ENCODE measurements around the gene PLCXD1. TPM values are rescaled to one million over a fixed set of nuclear protein-coding genes. Genes with fewer than 3 reads are reported as not detected.

Gene PLCXD1
- total RNA-seq, 2 donors from 2014 or later, result 12.9 to 20.8 TPM

DNA sequence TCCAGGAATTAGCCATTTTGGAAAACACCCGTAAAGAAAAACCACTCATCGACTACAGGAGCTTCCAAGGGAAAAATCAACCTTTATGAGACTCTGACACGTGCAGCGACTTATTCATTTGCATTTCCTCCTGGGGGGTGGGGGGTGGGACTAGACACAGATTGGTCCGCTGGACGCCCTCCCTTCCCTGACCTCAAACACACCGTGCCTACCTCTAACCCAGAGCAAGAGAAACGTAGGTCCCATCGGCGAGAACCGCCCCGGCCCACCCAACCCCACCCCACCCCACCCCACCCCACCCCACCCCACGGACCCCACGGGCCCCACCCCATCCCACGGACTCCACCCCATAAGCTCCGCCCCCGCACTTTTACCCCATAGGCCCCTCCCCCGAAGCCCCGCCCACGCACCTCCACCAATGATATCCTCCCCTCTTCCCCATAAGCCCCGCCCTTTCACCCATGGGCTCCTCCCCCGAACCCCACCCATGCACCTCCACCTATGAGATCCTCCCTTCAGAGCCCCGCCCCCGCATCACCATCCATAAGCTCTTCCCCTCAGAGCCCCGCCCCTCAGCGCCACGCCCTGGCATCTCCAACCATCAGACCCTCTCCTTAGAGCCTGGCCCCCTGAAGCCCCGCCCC, 36.4 kb downstream of the PLCXD1 start:
- TF ChIP-seq POLR2A (IDR thresholded peaks at IDR 0.05), result no peak
- TF ChIP-seq, protein P1, sequence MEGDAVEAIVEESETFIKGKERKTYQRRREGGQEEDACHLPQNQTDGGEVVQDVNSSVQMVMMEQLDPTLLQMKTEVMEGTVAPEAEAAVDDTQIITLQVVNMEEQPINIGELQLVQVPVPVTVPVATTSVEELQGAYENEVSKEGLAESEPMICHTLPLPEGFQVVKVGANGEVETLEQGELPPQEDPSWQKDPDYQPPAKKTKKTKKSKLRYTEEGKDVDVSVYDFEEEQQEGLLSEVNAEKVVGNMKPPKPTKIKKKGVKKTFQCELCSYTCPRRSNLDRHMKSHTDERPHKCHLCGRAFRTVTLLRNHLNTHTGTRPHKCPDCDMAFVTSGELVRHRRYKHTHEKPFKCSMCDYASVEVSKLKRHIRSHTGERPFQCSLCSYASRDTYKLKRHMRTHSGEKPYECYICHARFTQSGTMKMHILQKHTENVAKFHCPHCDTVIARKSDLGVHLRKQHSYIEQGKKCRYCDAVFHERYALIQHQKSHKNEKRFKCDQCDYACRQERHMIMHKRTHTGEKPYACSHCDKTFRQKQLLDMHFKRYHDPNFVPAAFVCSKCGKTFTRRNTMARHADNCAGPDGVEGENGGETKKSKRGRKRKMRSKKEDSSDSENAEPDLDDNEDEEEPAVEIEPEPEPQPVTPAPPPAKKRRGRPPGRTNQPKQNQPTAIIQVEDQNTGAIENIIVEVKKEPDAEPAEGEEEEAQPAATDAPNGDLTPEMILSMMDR (IDR thresholded peaks at IDR 0.05), result no peak
- no peak for TF ChIP-seq POLR2AphosphoS5 (IDR thresholded peaks at IDR 0.05)
- WGBS, result 47% methylated on average over 24 of the region's 28 CpGs
- no peaks in the 10 kb centered on the region for H3K9me3 ChIP-seq
- intact Hi-C loops (cut with DNase I), result no loop called here
- peak overlapping the region; percentile 96 to 97 for H3K4me3 ChIP-seq
- H3K4me1 ChIP-seq (replicated peaks), result peaks cover 4% of the 10 kb centered on the region
- H3K27ac ChIP-seq, result peak overlapping the region; percentile 93 to 96
- peaks cover 4 to 5% of the 10 kb centered on the region in 2 donors for H3K36me3 ChIP-seq
- H3K27me3 ChIP-seq (replicated peaks; ENCODE audit: insufficient read depth), result no peaks in the 10 kb centered on the region
- no peak for DNase-seq (ENCODE audit: low spot score)

DNA sequence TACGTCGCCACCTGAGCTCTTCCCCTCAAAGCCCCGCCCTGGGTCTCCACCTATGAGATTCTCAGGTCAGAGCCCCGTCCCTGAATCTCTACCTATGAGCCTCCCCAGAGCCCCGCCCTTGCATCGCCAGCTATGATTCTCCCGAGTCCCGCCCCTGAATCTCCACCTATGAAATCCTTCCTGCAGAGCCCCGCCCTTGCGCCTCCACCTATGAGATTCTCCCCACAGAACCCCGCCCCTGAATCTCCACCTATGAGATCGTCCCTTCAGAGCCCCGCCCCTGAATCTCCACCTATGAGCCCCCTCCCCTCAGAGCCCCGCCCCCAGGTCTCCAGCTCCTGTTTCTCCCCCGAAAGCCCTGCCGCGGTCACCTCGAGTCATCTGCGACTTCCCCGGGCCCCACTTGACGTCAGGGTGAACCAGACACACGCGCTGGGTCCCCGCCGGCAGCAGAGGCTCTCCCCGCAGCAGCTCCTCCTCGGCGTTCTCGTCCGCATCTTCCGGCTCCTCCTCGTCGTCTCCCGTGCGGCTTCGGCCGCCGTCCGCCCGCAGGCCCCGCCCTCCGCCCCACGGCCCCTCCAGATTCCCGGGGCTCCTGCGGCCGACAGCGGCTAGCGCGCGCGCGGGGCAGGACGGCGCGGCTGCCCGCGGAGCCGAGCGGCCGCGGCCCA, 37.0 kb downstream of the PLCXD1 start:
- no peaks in the 10 kb centered on the region for H3K36me3 ChIP-seq
- peaks cover 4% of the 10 kb centered on the region for H3K4me1 ChIP-seq (replicated peaks)
- TF ChIP-seq POLR2AphosphoS5 (IDR thresholded peaks at IDR 0.05), result peak; percentile 10
- TF ChIP-seq, protein P1 (IDR thresholded peaks at IDR 0.05), result no peak
- peak; percentile 59 for TF ChIP-seq POLR2A (IDR thresholded peaks at IDR 0.05)
- no peaks in the 10 kb centered on the region for H3K27me3 ChIP-seq (replicated peaks; ENCODE audit: insufficient read depth)
- under 1% methylated on average over 59 of the region's 61 CpGs for WGBS
- peak overlapping the region; percentile 96 to 97 for H3K4me3 ChIP-seq
- H3K27ac ChIP-seq, result peak overlapping the region; percentile 93 to 96
- peak; percentile 99 for DNase-seq (ENCODE audit: low spot score)
- intact Hi-C loops (cut with DNase I), result no loop called here
- no peaks in the 10 kb centered on the region for H3K9me3 ChIP-seq

DNA sequence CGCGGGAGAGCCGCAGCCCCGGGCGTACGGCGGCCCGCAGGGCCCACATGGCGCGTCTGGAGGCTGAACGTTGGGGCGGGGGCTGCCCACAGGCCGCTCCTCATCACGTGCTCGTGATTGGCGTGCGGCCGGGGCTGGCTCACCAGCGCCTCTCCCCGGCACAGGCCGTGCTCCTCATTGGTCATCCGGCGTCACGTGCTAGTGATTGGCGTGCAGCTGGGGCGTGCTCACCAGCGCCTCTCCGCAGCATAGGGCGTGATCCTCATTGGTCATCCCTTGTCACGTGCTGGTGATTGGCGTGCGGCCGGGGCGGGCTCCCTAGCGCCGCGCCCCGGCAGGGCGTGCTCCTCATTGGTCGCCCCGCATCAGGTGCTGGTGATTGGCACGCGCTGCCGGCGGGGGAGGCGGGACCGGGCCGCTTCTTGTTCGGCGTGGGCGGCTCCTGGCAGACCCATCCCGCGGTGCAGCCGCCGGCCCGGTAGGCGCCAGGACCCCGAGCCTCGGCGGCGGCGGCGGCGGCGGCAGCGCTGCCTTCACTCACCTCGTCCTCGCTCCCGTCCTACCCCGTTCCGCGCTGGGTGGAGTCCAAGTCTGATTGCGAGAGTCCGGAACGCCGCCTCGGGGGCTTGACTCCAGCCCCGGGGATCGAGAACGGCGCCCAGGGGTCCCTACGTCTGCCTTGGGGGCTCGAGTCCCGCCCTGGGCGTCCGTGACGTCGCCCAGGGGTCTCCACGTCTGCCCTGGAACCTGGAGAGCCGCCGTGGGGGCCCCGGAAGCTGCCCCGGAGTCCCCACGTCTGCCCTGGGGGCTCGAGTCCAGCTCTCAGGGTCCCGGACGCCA, 37.8 kb downstream of the PLCXD1 start, which contains the start of gene GTPBP6:
Gene GTPBP6 (minus strand): TSS at position 58 of the 840 bp plus-strand sequence. CDS start 9 bp downstream, at position 49.
- peaks cover 4% of the 10 kb centered on the region for H3K4me1 ChIP-seq (replicated peaks)
- peak; percentile 89 for TF ChIP-seq POLR2A (IDR thresholded peaks at IDR 0.05)
- TF ChIP-seq, protein P1 (IDR thresholded peaks at IDR 0.05), result peak; percentile 25 to 73 (median 52)
- TF ChIP-seq POLR2AphosphoS5 (IDR thresholded peaks at IDR 0.05), result peak; percentile 96
- H3K27ac ChIP-seq, result peak within 1 kb of the TSS; percentile 93 to 96
- WGBS, result under 1% methylated on average over 52 of the region's 97 CpGs
- no peaks in the 10 kb centered on the region for H3K27me3 ChIP-seq (replicated peaks; ENCODE audit: insufficient read depth)
- DNase-seq (ENCODE audit: low spot score), result peak; percentile 100
- no peaks in the 10 kb centered on the region for H3K9me3 ChIP-seq
- intact Hi-C loops (cut with DNase I), result no loop called here
- peak within 1 kb of the TSS; percentile 96 to 97 for H3K4me3 ChIP-seq
- H3K36me3 ChIP-seq, result no peaks in the 10 kb centered on the region

DNA sequence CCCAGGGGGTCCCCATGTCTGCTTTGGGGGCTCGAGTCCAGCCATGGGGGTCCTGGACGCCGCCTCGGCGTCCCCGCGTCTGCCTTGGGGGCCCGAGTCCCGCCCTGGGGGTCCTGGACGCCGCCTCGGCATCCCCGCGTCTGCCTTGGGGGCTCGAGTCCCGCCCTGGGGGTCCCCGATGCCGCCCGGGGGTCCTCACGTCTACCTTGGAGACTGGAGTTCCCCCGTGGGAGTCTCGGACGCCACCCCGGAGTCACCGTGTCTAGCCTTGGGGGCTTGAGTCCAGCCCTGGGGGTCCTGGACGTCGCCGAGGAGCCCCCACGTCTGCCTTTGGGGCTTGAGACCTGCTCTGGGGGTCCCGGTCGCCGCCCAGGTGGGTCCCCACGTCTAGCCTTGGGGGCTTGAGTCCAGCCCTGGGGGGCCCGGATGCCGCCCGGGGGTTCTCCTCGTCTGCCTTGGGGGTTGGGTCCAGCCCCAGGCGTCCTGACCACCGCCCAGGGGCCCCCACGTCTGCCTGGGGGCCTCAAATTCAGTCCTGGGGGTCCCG, 38.5 kb downstream of the PLCXD1 start:
- no peaks in the 10 kb centered on the region for H3K36me3 ChIP-seq
- intact Hi-C loops (cut with DNase I), result no loop called here
- no peak for DNase-seq (ENCODE audit: low spot score)
- WGBS, result 2% methylated on average over 15 of the region's 41 CpGs
- H3K27me3 ChIP-seq (replicated peaks; ENCODE audit: insufficient read depth), result no peaks in the 10 kb centered on the region
- peak overlapping the region; percentile 96 to 97 for H3K4me3 ChIP-seq
- H3K4me1 ChIP-seq (replicated peaks), result peaks cover 4% of the 10 kb centered on the region
- TF ChIP-seq, protein P1 (IDR thresholded peaks at IDR 0.05), result no peak
- TF ChIP-seq POLR2A (IDR thresholded peaks at IDR 0.05), result no peak
- no peak for TF ChIP-seq POLR2AphosphoS5 (IDR thresholded peaks at IDR 0.05)
- no peaks in the 10 kb centered on the region for H3K9me3 ChIP-seq
- H3K27ac ChIP-seq, result peak overlapping the region; percentile 82 to 84

Data from prostate gland (tissue), 2 donors.